ENCODE results near the gene UROD. TPM values are rescaled to one million over a fixed set of nuclear protein-coding genes. Genes with fewer than 3 reads are reported as not detected.

UROD gene
- polyA plus RNA-seq, 1 donor from 2014 or later = 96.9 TPM

DNA sequence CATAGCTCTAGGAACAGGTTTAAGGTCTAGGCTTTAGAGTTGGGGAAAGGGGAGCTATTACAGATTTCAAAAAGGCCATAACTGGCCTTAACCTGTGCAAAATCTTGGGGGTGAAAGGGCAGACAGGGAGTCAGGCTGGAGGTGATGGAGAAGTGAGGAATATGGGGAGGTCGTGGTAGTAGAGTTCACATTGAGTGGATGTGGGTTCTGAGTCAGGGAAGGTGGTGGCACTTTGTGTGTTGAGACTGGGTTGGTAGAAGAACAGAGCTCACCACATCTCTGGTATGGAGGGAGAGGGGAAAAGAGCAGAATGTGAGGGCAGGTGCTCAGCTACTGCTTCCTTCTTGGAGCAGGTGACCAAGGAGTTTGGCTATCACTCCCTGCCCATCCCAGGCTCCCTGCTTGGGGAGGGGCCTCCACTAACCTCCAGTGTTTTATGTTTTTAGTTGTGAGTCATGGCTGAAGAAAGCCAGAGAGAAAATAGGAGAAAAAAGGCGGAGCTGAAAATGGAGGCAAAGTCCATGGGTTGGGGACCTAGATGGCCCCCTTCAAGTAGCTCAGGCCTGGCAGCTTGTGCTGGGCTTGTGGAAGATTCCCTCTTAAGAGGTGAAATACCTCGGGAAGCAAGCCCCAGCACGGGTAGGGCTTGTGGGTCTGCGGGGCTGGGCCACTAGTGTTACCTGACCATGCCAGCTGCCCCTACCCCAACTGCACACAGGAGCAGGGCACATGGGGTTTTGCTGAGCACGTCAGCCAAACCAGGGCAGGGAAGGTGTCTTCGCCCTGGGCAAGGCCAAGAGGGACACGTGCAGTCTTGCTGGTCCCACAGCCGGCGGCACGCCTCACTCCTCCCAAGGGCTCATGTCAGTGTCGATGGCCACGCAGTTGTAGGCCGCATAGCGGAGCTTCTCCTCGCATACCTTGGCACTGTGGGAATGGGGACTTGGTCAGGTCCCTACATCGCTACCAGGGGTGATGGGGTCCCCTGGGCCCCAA is 9.1 kb upstream of the UROD start:
- Histone ChIP-seq H3K9me3 (ENCODE audit: low read length) (no peaks in the 10 kb centered on the region), H3K79me2 (replicated peaks; ENCODE audit: insufficient read depth, low read length) (no peaks in the 10 kb centered on the region), H3K27ac (ENCODE audit: low read length) (no peak overlapping the region), H3K36me3 (ENCODE audit: insufficient read depth, low read length) (peaks cover 5% of the 10 kb centered on the region), H3K9me2 (ENCODE audit: insufficient read depth, low read length) (no peaks in the 10 kb centered on the region), H3F3A (ENCODE audit: insufficient read depth, low read length, poor library complexity, severe bottlenecking) (no peaks in the 10 kb centered on the region), H3K4me3 (ENCODE audit: low read length) (no peak overlapping the region), H4K20me1 (ENCODE audit: insufficient read depth) (no peaks in the 10 kb centered on the region), H3K4me2 (ENCODE audit: low read length) (no peak overlapping the region), H3K27me3 (ENCODE audit: insufficient read depth, low read depth, low read length) (no peaks in the 10 kb centered on the region), H3K9ac (ENCODE audit: low read length) (no peak overlapping the region), H2AFZ (ENCODE audit: low read depth, low read length) (no peak overlapping the region)
- TF ChIP-seq, protein P1, sequence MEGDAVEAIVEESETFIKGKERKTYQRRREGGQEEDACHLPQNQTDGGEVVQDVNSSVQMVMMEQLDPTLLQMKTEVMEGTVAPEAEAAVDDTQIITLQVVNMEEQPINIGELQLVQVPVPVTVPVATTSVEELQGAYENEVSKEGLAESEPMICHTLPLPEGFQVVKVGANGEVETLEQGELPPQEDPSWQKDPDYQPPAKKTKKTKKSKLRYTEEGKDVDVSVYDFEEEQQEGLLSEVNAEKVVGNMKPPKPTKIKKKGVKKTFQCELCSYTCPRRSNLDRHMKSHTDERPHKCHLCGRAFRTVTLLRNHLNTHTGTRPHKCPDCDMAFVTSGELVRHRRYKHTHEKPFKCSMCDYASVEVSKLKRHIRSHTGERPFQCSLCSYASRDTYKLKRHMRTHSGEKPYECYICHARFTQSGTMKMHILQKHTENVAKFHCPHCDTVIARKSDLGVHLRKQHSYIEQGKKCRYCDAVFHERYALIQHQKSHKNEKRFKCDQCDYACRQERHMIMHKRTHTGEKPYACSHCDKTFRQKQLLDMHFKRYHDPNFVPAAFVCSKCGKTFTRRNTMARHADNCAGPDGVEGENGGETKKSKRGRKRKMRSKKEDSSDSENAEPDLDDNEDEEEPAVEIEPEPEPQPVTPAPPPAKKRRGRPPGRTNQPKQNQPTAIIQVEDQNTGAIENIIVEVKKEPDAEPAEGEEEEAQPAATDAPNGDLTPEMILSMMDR (IDR thresholded peaks at IDR 0.05; ENCODE audit: poor library complexity, severe bottlenecking) = no peak
- TF ChIP-seq SMC3 (conservative IDR thresholded peaks at IDR 0.05; ENCODE audit: poor library complexity) (no peak), EZH2 (IDR thresholded peaks at IDR 0.05; ENCODE audit: borderline replicate concordance, insufficient read depth, low read length, poor library complexity, severe bottlenecking) (no peak), EP300 (conservative IDR thresholded peaks at IDR 0.05; ENCODE audit: poor library complexity, severe bottlenecking) (no peak), RAD21 (conservative IDR thresholded peaks at IDR 0.05) (no peak), POLR2AphosphoS5 (IDR thresholded peaks at IDR 0.05) (no peak), MXI1 (conservative IDR thresholded peaks at IDR 0.05; ENCODE audit: poor library complexity, severe bottlenecking) (no peak), TAF1 (IDR thresholded peaks at IDR 0.05; ENCODE audit: low read depth) (no peak)
- TF ChIP-seq, protein P2, sequence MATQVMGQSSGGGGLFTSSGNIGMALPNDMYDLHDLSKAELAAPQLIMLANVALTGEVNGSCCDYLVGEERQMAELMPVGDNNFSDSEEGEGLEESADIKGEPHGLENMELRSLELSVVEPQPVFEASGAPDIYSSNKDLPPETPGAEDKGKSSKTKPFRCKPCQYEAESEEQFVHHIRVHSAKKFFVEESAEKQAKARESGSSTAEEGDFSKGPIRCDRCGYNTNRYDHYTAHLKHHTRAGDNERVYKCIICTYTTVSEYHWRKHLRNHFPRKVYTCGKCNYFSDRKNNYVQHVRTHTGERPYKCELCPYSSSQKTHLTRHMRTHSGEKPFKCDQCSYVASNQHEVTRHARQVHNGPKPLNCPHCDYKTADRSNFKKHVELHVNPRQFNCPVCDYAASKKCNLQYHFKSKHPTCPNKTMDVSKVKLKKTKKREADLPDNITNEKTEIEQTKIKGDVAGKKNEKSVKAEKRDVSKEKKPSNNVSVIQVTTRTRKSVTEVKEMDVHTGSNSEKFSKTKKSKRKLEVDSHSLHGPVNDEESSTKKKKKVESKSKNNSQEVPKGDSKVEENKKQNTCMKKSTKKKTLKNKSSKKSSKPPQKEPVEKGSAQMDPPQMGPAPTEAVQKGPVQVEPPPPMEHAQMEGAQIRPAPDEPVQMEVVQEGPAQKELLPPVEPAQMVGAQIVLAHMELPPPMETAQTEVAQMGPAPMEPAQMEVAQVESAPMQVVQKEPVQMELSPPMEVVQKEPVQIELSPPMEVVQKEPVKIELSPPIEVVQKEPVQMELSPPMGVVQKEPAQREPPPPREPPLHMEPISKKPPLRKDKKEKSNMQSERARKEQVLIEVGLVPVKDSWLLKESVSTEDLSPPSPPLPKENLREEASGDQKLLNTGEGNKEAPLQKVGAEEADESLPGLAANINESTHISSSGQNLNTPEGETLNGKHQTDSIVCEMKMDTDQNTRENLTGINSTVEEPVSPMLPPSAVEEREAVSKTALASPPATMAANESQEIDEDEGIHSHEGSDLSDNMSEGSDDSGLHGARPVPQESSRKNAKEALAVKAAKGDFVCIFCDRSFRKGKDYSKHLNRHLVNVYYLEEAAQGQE (IDR thresholded peaks at IDR 0.05; ENCODE audit: borderline replicate concordance) = no peak

DNA sequence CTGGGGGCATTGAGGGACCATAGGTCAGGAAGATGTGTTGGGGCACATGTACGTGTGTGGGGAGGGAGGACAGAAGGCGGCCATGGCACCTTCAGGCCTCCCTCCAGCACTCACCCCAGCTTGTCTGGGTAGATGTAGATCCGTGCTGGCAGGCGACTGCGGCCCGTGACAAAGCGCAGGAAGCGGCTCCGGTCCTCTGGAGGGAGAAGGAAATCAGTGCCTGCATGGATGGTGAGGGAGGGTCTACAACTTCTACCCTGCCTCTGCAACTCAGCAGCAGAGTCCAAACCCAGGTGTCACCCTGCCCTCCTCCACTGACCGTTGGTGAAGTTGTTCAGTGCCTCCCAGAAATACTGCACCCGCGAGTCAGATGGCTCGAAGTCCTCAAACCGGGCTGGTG is 8.3 kb upstream of the UROD start:
- H3K27ac ChIP-seq (ENCODE audit: low read length) = no peak overlapping the region
- no peak overlapping the region for H2AFZ ChIP-seq (ENCODE audit: low read depth, low read length)
- TF ChIP-seq EP300 (conservative IDR thresholded peaks at IDR 0.05; ENCODE audit: poor library complexity, severe bottlenecking) (no peak), EZH2 (IDR thresholded peaks at IDR 0.05; ENCODE audit: borderline replicate concordance, insufficient read depth, low read length, poor library complexity, severe bottlenecking) (no peak), SMC3 (conservative IDR thresholded peaks at IDR 0.05; ENCODE audit: poor library complexity) (no peak), POLR2AphosphoS5 (IDR thresholded peaks at IDR 0.05) (no peak)
- TF ChIP-seq, protein P1 (IDR thresholded peaks at IDR 0.05; ENCODE audit: poor library complexity, severe bottlenecking) = no peak

More for the DNA sequence above, 8.3 kb upstream of the UROD start:
- Histone ChIP-seq H3K4me2 (ENCODE audit: low read length) (no peak overlapping the region), H3K9me3 (ENCODE audit: low read length) (no peaks in the 10 kb centered on the region), H3K79me2 (replicated peaks; ENCODE audit: insufficient read depth, low read length) (no peaks in the 10 kb centered on the region), H3K4me3 (ENCODE audit: low read length) (no peak overlapping the region), H3K9ac (ENCODE audit: low read length) (no peak overlapping the region), H3K36me3 (ENCODE audit: insufficient read depth, low read length) (peaks cover 5% of the 10 kb centered on the region), H4K20me1 (ENCODE audit: insufficient read depth) (no peaks in the 10 kb centered on the region), H3F3A (ENCODE audit: insufficient read depth, low read length, poor library complexity, severe bottlenecking) (no peaks in the 10 kb centered on the region), H3K27me3 (ENCODE audit: insufficient read depth, low read depth, low read length) (no peaks in the 10 kb centered on the region), H3K9me2 (ENCODE audit: insufficient read depth, low read length) (no peaks in the 10 kb centered on the region)

Measured in neural cell (in vitro differentiated cells).